IMR-90 (cell line): ENCODE data around the gene ADAMTS17. TPM values are rescaled to one million over a fixed set of nuclear protein-coding genes. Genes with fewer than 3 reads are reported as not detected.

Source experiments
- ATAC-seq: fragments of 200-7000 bp; cut with Tn5 transposase; 2 replicates; pipeline ENCODE4 v1.9.1; 2020; ENCODE audit warnings: low read depth, mild to moderate bottlenecking, moderate library complexity
- BruUV-seq: library from RNA; stranded (reverse); fragments of 400-500 nt; replicated peaks from 2 replicates; lab custom pipeline; 2021; lab: Mats Ljungman, UMichigan
- CTCF ChIA-PET: fragments of 300-600 bp; formaldehyde crosslinking; extraction: SDS; loops from one replicate; lab custom pipeline; 2021; ENCODE audit warnings: antibody characterized with exemption; lab: Yijun Ruan, JAX
- POLR2A ChIA-PET: fragments of 300-600 bp; sonication (Branson Sonifier 250); formaldehyde crosslinking; loops from one replicate; lab custom pipeline; 2022; ENCODE audit warnings: antibody characterized with exemption; ENCODE audit not compliant: unreplicated experiment; lab: Charles Lee
- DNase-seq: peaks from one replicate; pipeline ENCODE4 v3.0.0; 2013
- H2AFZ ChIP-seq: replicated peaks from 2 replicates; pipeline ENCODE3; 2013; ENCODE audit warnings: low read length, mild to moderate bottlenecking; ENCODE audit not compliant: poor library complexity
- H2AK5ac ChIP-seq: 2 replicates; pipeline ENCODE4 v1.6.1; 2013; ENCODE audit warnings: low read depth, low read length, inconsistent platforms
- H2AK9ac ChIP-seq: replicated peaks from 2 replicates; pipeline ENCODE3; 2013; ENCODE audit warnings: mild to moderate bottlenecking, low read depth, low read length, moderate library complexity; ENCODE audit not compliant: poor library complexity
- H2BK120ac ChIP-seq: 2 replicates; pipeline ENCODE4 v1.6.1; 2013; ENCODE audit warnings: low read depth, low read length, inconsistent platforms
- H2BK15ac ChIP-seq: 3 replicates; pipeline ENCODE4 v1.6.1; 2013; ENCODE audit warnings: low read depth, low read length, inconsistent platforms
- H2BK20ac ChIP-seq: 2 replicates; pipeline ENCODE4 v1.6.1; 2013; ENCODE audit warnings: low read depth, mild to moderate bottlenecking, inconsistent platforms, low read length, moderate library complexity
- H2BK5ac ChIP-seq: 2 replicates; pipeline ENCODE4 v1.6.1; 2013; ENCODE audit warnings: mild to moderate bottlenecking, low read depth, low read length, inconsistent platforms; ENCODE audit not compliant: poor library complexity, severe bottlenecking
- H3K14ac ChIP-seq: replicated peaks from 2 replicates; pipeline ENCODE4 v1.6.1; 2013; ENCODE audit warnings: low read depth, low read length, inconsistent platforms
- H3K18ac ChIP-seq: 2 replicates; pipeline ENCODE4 v1.6.1; 2013; ENCODE audit warnings: low read depth, low read length, control low read depth
- H3K23ac ChIP-seq: 2 replicates; pipeline ENCODE4 v1.6.1; 2013; ENCODE audit warnings: low read depth, low read length, inconsistent platforms
- H3K27ac ChIP-seq: 2 replicates; pipeline ENCODE4 v1.5.1; 2013; ENCODE audit warnings: mild to moderate bottlenecking, control low read depth, low read length; ENCODE audit not compliant: insufficient read depth
- H3K27me3 ChIP-seq: 2 replicates; pipeline ENCODE4 v1.6.1; 2013; ENCODE audit warnings: low read length; ENCODE audit not compliant: control insufficient read depth, insufficient read depth
- H3K36me3 ChIP-seq: 2 replicates; pipeline ENCODE4 v1.6.1; 2013; ENCODE audit warnings: low read length, mixed read lengths; ENCODE audit not compliant: control insufficient read depth, insufficient read depth
- H3K4ac ChIP-seq: 2 replicates; pipeline ENCODE4 v1.6.1; 2013; ENCODE audit warnings: low read depth, low read length, inconsistent platforms
- H3K4me1 ChIP-seq: 2 replicates; pipeline ENCODE4 v1.6.1; 2013; ENCODE audit warnings: low read length, mixed read lengths; ENCODE audit not compliant: control insufficient read depth, insufficient read depth
- H3K4me2 ChIP-seq: 2 replicates; pipeline ENCODE4 v1.6.1; 2013; ENCODE audit warnings: low read depth, mild to moderate bottlenecking, control low read depth, low read length, moderate library complexity
- H3K4me3 ChIP-seq: 2 replicates; pipeline ENCODE4 v1.5.1; 2013; ENCODE audit warnings: low read depth, mild to moderate bottlenecking, control low read depth, low read length, moderate library complexity; ENCODE audit not compliant: insufficient read depth
- H3K56ac ChIP-seq: 2 replicates; pipeline ENCODE4 v1.6.1; 2013; ENCODE audit warnings: low read length, inconsistent platforms; ENCODE audit not compliant: insufficient read depth; ENCODE audit errors: extremely low read depth
- H3K79me1 ChIP-seq, 2 experiments: 2 replicates each; pipeline ENCODE4 v1.6.1; 2013; ENCODE audit warnings: low read length in 2 of 2, inconsistent platforms in 1 of 2, low read depth in 1 of 2
- H3K9ac ChIP-seq: 2 replicates; pipeline ENCODE4 v1.6.1; 2013; ENCODE audit warnings: low read depth, low read length, control low read depth
- H3K9me1 ChIP-seq: 2 replicates; pipeline ENCODE4 v1.6.1; 2013; ENCODE audit warnings: low read length, inconsistent platforms; ENCODE audit not compliant: insufficient read depth
- H3K9me3 ChIP-seq: 2 replicates; pipeline ENCODE4 v1.6.1; 2013; ENCODE audit warnings: low read length; ENCODE audit not compliant: control insufficient read depth, insufficient read depth
- H4K20me1 ChIP-seq: 2 replicates; pipeline ENCODE4 v1.6.1; 2013; ENCODE audit warnings: low read length, inconsistent platforms; ENCODE audit not compliant: insufficient read depth
- H4K5ac ChIP-seq: 2 replicates; pipeline ENCODE4 v1.6.1; 2013; ENCODE audit warnings: mild to moderate bottlenecking, low read depth, low read length, control low read depth
- H4K8ac ChIP-seq, 2 experiments: 2 replicates each; pipeline ENCODE4 v1.6.1; 2013; ENCODE audit warnings: low read depth in 2 of 2, low read length in 2 of 2, control low read depth in 1 of 2, inconsistent platforms in 1 of 2
- H4K91ac ChIP-seq: 2 replicates; pipeline ENCODE4 v1.6.1; 2013; ENCODE audit warnings: low read depth, low read length, inconsistent platforms; ENCODE audit not compliant: insufficient read depth
- BHLHE40 ChIP-seq: fragments of 150-350 bp; IDR thresholded peaks from 2 replicates; pipeline ENCODE4 v1.6.1; 2016; ENCODE audit warnings: mild to moderate bottlenecking, low read depth, low read length
- MAFK ChIP-seq: IDR thresholded peaks from 2 replicates; pipeline ENCODE4 v1.6.1; 2012; ENCODE audit warnings: low read depth, low read length, improper control_type of control experiment
- MAZ ChIP-seq: IDR thresholded peaks from 2 replicates; pipeline ENCODE4 v1.6.1; 2012; ENCODE audit warnings: low read depth, mild to moderate bottlenecking, low read length, improper control_type of control experiment, moderate library complexity, borderline replicate concordance
- MXI1 ChIP-seq: IDR thresholded peaks from 2 replicates; pipeline ENCODE4 v1.6.1; 2012; ENCODE audit warnings: low read depth, mild to moderate bottlenecking, low read length, moderate library complexity, borderline replicate concordance
- NFE2L2 ChIP-seq: fragments of 150-350 bp; IDR thresholded peaks from 2 replicates; pipeline ENCODE4 v1.6.1; 2016; ENCODE audit warnings: low read depth, mild to moderate bottlenecking, low read length
- POLR2A ChIP-seq: IDR thresholded peaks from 2 replicates; pipeline ENCODE4 v1.6.1; 2012; ENCODE audit warnings: mild to moderate bottlenecking, low read depth, low read length
- RCOR1 ChIP-seq: IDR thresholded peaks from 2 replicates; pipeline ENCODE4 v1.6.1; 2012; ENCODE audit warnings: mild to moderate bottlenecking, low read length, improper control_type of control experiment; ENCODE audit not compliant: insufficient replicate concordance
- SMC3 ChIP-seq: fragments of 150-350 bp; IDR thresholded peaks from 2 replicates; pipeline ENCODE4 v1.6.1; 2016; ENCODE audit warnings: low read depth, mild to moderate bottlenecking, antibody characterized with exemption, low read length, moderate library complexity
- WGBS, 2 experiments: methylation state at CpG; one replicate each; pipeline versions ENCODE4 v1.1.5 to v1.1.7; 2013; ENCODE audit warnings: missing lambda C conversion rate in 2 of 2; ENCODE audit not compliant: insufficient read length in 1 of 2; ENCODE audit errors: extremely low coverage in 2 of 2; 5-methylcytosine and 5-hydroxymethylcytosine counted together
- dilution Hi-C: fragments of 300-500 bp; cut with HindIII; formaldehyde crosslinking; loops from one replicate; pipeline ENCODE4 v1.14.3; 2018; ENCODE audit warnings: low sequenced_read_pairs; ENCODE audit not compliant: unreplicated experiment
- in situ Hi-C: fragments of 300-500 bp; cut with MboI; formaldehyde crosslinking; loops from 3 replicates; pipeline ENCODE4 v1.14.3; 2019; ENCODE audit warnings: low sequenced_read_pairs, inconsistent platforms, mixed read lengths
- intact Hi-C: fragments of 100-400 bp; cut with micrococcal nuclease; formaldehyde crosslinking; loops from 2 replicates; pipeline ENCODE4 v1.10.0; 2022
- polyA plus RNA-seq, 3 experiments: library from polyadenylated mRNA; depleted of rRNA; stranded (reverse); fragments of >200 nt; gene quantifications; 2 replicates each; pipeline ENCODE4 v1.2.3, GENCODE V29; 2012; ENCODE audit warnings: low replicate concordance in 1 of 3
- total RNA-seq: library from RNA; depleted of rRNA; stranded (reverse); fragments of >200 nt; gene quantifications from 2 replicates; pipeline ENCODE4 v1.2.3, GENCODE V29; 2012
- TF ChIP-seq, protein P1 (sequence below): fragments of 150-350 bp; IDR thresholded peaks from 2 replicates; pipeline ENCODE4 v1.6.1; 2016; ENCODE audit warnings: low read depth, mild to moderate bottlenecking, low read length, moderate library complexity, borderline replicate concordance

The ADAMTS17 gene
- total and polyA plus RNA-seq, 2 of the 4 experiments (the other 2 are of a cell fraction), result 0.03 TPM; not detected in 1

DNA sequence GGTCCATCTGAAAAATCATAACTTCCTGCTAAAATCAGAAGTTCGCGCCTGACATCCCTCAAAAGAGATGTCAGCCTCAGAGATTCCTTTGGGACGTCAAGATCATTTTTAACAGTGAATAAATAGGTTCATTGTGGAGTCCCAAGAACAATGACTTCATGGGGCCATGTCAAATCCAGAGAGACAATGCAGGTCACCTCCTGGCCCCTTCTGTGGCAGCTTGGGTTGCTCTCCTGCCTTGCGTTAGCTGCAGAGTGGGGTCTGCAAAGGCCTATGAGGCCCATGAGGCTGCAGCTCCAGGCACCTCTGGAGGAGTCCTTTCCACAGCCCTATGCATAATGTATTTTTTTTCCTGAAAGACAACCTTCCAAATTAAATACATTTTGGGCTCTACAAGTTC is 282.3 kb downstream of the ADAMTS17 start:
- no peaks in the 10 kb centered on the region for H3K36me3 ChIP-seq
- H3K9me3 ChIP-seq, result peaks cover 7% of the 10 kb centered on the region
- BruUV-seq, result no TSS peak
- no peak overlapping the region for H2AK9ac ChIP-seq
- intact Hi-C loops (no loop called here), in situ Hi-C loops (no loop called here), dilution Hi-C loops (no loop called here)
- no peak overlapping the region for H2BK120ac ChIP-seq
- no peak overlapping the region for H4K5ac ChIP-seq
- H4K20me1 ChIP-seq, result no peaks in the 10 kb centered on the region
- ChIA-PET CTCF (no interaction called here), POLR2A (no interaction called here)
- ATAC-seq, result no peak
- H3K4ac ChIP-seq, result no peak overlapping the region
- no peak overlapping the region for H3K4me3 ChIP-seq
- DNase-seq, result no peak
- H4K8ac ChIP-seq, result no peak overlapping the region
- no peak overlapping the region for H3K56ac ChIP-seq
- no peak overlapping the region for H2BK15ac ChIP-seq
- no peak overlapping the region for H2BK5ac ChIP-seq
- no peak overlapping the region for H3K14ac ChIP-seq
- TF ChIP-seq MXI1 (no peak), POLR2A (no peak), MAFK (no peak), BHLHE40 (no peak), MAZ (no peak), RCOR1 (no peak), NFE2L2 (no peak), SMC3 (no peak)
- TF ChIP-seq, protein P1, sequence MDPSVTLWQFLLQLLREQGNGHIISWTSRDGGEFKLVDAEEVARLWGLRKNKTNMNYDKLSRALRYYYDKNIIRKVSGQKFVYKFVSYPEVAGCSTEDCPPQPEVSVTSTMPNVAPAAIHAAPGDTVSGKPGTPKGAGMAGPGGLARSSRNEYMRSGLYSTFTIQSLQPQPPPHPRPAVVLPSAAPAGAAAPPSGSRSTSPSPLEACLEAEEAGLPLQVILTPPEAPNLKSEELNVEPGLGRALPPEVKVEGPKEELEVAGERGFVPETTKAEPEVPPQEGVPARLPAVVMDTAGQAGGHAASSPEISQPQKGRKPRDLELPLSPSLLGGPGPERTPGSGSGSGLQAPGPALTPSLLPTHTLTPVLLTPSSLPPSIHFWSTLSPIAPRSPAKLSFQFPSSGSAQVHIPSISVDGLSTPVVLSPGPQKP, result no peak
- H3K4me1 ChIP-seq, result no peaks in the 10 kb centered on the region
- no peak overlapping the region for H2AFZ ChIP-seq
- no peak overlapping the region for H4K91ac ChIP-seq
- no peak overlapping the region for H3K27ac ChIP-seq
- peaks cover 2% of the 10 kb centered on the region; the same call in 1 of the 2 replicates for H3K27me3 ChIP-seq
- H3K9ac ChIP-seq, result no peak overlapping the region
- H3K23ac ChIP-seq, result no peak overlapping the region
- H3K18ac ChIP-seq, result no peak overlapping the region
- WGBS, 2 experiments, result no CpG with 5 or more reads among the region's 4 CpGs
- H3K4me2 ChIP-seq, result no peak overlapping the region
- H3K9me1 ChIP-seq, result no peaks in the 10 kb centered on the region
- H3K79me1 ChIP-seq, result no peaks in the 10 kb centered on the region
- H2AK5ac ChIP-seq, result no peak overlapping the region
- no peak overlapping the region for H2BK20ac ChIP-seq
